Measurements from ENCODE around the gene MARK2. TPM values are rescaled to one million over a fixed set of nuclear protein-coding genes. Genes with fewer than 3 reads are reported as not detected.

MARK2 gene
- total RNA-seq, 2 donors from 2014 or later: 32.2 to 33.9 TPM

- no peak for ATAC-seq
Observed at GRCh38 chr11:63811522-63811921, 27.4 kb upstream of the MARK2 start.

GRCh38 chr11:63813035-63813562 is 25.8 kb upstream of the MARK2 start, which contains the start of gene SPINDOC:
SPINDOC (plus strand) TSS chr11:63813456; CDS start chr11:63813687, 231 bp downstream.
- H3K4me3 ChIP-seq: peak within 1 kb of the TSS; percentile 62 to 86
- peak within 1 kb of the TSS; percentile 4 to 64 (median 60) for H3K27ac ChIP-seq
- peaks cover 22% of the 10 kb centered on the region for H3K4me1 ChIP-seq
- intact Hi-C loops (cut with DNase I): no loop called here
- no peaks in the 10 kb centered on the region for H3K27me3 ChIP-seq
- ATAC-seq (peak; percentile 92), DNase-seq (peak; percentile 72 to 83 (median 73))
- no peaks in the 10 kb centered on the region for H3K36me3 ChIP-seq (replicated peaks in 1 of 2; ENCODE audit: insufficient read depth in 1 of 2, low read depth in 2 of 2)
- 0% methylated on average over 4 to 40 of the region's 65 CpGs for WGBS, 2 donors
- no peaks in the 10 kb centered on the region for H3K9me3 ChIP-seq
- TF ChIP-seq CTCF (IDR thresholded peaks at IDR 0.05) (no peak), POLR2A (IDR thresholded peaks at IDR 0.05) (no peak)

More at GRCh38 chr11:63811522-63811921, 27.4 kb upstream of the MARK2 start:
- Histone ChIP-seq H3K4me1 (peaks cover 22% of the 10 kb centered on the region), H3K4me3 (no peak overlapping the region), H3K27me3 (no peaks in the 10 kb centered on the region), H3K27ac (no peak overlapping the region), H3K9me3 (no peaks in the 10 kb centered on the region), H3K36me3 (replicated peaks in 1 of 2; ENCODE audit: insufficient read depth in 1 of 2, low read depth in 2 of 2) (no peaks in the 10 kb centered on the region)
- DNase-seq: no peak
- 73 to 75% methylated on average over 3 of the region's 3 CpGs for WGBS, 2 donors
- TF ChIP-seq CTCF (IDR thresholded peaks at IDR 0.05): no peak
- no peak for TF ChIP-seq POLR2A (IDR thresholded peaks at IDR 0.05)
- intact Hi-C loops (cut with DNase I): no loop called here

GRCh38 chr11:63813563-63814382 is 25.1 kb upstream of the MARK2 start:
- Histone ChIP-seq H3K27me3 (no peaks in the 10 kb centered on the region), H3K4me1 (peaks cover 22% of the 10 kb centered on the region), H3K27ac (peak overlapping the region; percentile 4 to 64 (median 60)), H3K9me3 (no peaks in the 10 kb centered on the region), H3K4me3 (peak overlapping the region; percentile 62 to 86), H3K36me3 (replicated peaks in 1 of 2; ENCODE audit: insufficient read depth in 1 of 2, low read depth in 2 of 2) (no peaks in the 10 kb centered on the region)
- DNase-seq: peak; percentile 21 to 46 (median 32)
- TF ChIP-seq POLR2A (IDR thresholded peaks at IDR 0.05) (peak in 1 of 3 donors; percentile 18), CTCF (IDR thresholded peaks at IDR 0.05) (no peak)
- intact Hi-C loops (cut with DNase I): no loop called here
- ATAC-seq: peak; percentile 13
- WGBS, 2 donors: 1% methylated on average over 40 to 73 of the region's 74 CpGs

GRCh38 chr11:63814383-63814736 is 24.6 kb upstream of the MARK2 start:
- intact Hi-C loops (cut with DNase I): no loop called here
- peak overlapping the region in 1 of 4 donors; percentile 64 for H3K27ac ChIP-seq
- no peak for ATAC-seq

More at GRCh38 chr11:63814383-63814736, 24.6 kb upstream of the MARK2 start:
- no peak for DNase-seq
- no peak for TF ChIP-seq POLR2A (IDR thresholded peaks at IDR 0.05)
- TF ChIP-seq CTCF (IDR thresholded peaks at IDR 0.05): no peak
- Histone ChIP-seq H3K4me1 (peaks cover 22% of the 10 kb centered on the region), H3K9me3 (no peaks in the 10 kb centered on the region), H3K4me3 (peak overlapping the region; percentile 62 to 86), H3K36me3 (replicated peaks in 1 of 2; ENCODE audit: insufficient read depth in 1 of 2, low read depth in 2 of 2) (no peaks in the 10 kb centered on the region), H3K27me3 (no peaks in the 10 kb centered on the region)
- 36 to 40% methylated on average over 7 of the region's 7 CpGs for WGBS, 2 donors

Measured in body of pancreas (tissue), 4 donors.